Activated naive CD4-positive, alpha-beta T cell treated with anti-CD3 and anti-CD28 coated beads, Interleukin-2, amount 10 ng/mL, durations not matched to agents 7 days and 5 days (primary cell): ENCODE data around the gene MDM2.

Experiments
- CTCF ChIA-PET: fragments of 350-600 bp; sonication (Branson Sonifier 250); formaldehyde crosslinking; loops from one replicate; lab custom pipeline; 2021; ENCODE audit warnings: antibody characterized with exemption; lab: Charles Lee
- DNase-seq: peaks from one replicate; pipeline ENCODE4 v3.0.0-alpha.2; 2020
- H3K27ac Mint-ChIP-seq: one replicate; pipeline ENCODE4 v1.8.0; 2021; ENCODE audit warnings: mild to moderate bottlenecking, moderate library complexity, mixed read lengths
- H3K27me3 Mint-ChIP-seq: one replicate; pipeline ENCODE4 v1.8.0; 2021; ENCODE audit warnings: mild to moderate bottlenecking, mixed read lengths
- H3K36me3 Mint-ChIP-seq: one replicate; pipeline ENCODE4 v1.8.0; 2021; ENCODE audit warnings: mixed read lengths
- H3K4me1 Mint-ChIP-seq: one replicate; pipeline ENCODE4 v1.8.0; 2021; ENCODE audit warnings: mixed read lengths
- H3K4me3 Mint-ChIP-seq: one replicate; pipeline ENCODE4 v1.8.0; 2021; ENCODE audit warnings: mild to moderate bottlenecking, moderate library complexity, mixed read lengths
- H3K9me3 Mint-ChIP-seq: one replicate; pipeline ENCODE4 v1.8.0; 2021; ENCODE audit warnings: mixed read lengths

MDM2 gene

DNA sequence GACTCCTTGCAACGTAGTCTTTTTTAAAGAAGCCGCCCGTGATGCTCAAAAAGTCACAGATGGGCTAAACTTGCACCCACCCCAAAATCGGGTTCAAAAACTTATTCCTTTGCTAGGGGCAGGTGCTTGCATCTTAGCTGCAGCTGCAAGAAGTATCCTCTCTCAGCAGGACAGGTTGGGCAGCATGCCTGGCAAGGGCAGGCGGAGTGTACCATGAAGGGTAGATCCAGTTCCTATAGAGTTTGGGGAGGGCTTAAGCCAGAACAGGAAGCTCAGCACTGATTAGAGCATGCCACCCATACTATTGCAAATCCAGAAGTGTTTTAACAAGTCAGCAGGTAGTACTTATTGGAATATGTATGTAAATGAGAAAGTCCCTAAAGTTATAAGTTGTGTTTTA is 76.3 kb downstream of the MDM2 start:
- Mint-ChIP-seq H3K36me3 (no peaks in the 10 kb centered on the region), H3K27me3 (no peaks in the 10 kb centered on the region), H3K4me1 (no peaks in the 10 kb centered on the region), H3K4me3 (no peak overlapping the region), H3K27ac (no peak overlapping the region), H3K9me3 (peaks cover 2% of the 10 kb centered on the region)
- DNase-seq, result no peak
- CTCF ChIA-PET, result interaction anchor here (1.2 kb wide), 1 partner anchor 12 kb away, joined by 3 read pairs; no protein-coding TSS in a partner anchor

DNA sequence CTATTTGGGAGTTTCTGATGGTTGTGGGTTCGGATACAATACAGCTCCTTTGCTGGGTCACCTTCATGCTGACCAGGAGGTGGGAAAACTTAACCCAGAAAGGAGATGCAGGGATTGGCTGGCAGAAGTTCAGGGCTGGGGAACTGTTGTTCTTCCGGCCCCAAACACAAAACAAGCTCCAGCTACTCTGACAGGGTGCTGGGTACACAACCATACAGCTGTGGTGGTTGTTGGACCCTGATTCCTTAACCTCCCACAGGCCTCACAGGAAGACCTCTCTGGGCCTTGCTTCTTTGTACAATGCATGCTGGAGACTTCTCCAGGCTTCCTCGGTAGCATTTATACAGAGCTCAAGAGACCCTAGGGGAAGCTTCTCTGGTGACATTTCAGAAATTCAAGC is 77.4 kb downstream of the MDM2 start:
- DNase-seq, result no peak
- Mint-ChIP-seq H3K27ac (no peak overlapping the region), H3K9me3 (peaks cover 2% of the 10 kb centered on the region), H3K4me1 (peaks cover 6% of the 10 kb centered on the region), H3K36me3 (no peaks in the 10 kb centered on the region), H3K4me3 (no peak overlapping the region), H3K27me3 (no peaks in the 10 kb centered on the region)
- CTCF ChIA-PET, result no interaction called here

DNA sequence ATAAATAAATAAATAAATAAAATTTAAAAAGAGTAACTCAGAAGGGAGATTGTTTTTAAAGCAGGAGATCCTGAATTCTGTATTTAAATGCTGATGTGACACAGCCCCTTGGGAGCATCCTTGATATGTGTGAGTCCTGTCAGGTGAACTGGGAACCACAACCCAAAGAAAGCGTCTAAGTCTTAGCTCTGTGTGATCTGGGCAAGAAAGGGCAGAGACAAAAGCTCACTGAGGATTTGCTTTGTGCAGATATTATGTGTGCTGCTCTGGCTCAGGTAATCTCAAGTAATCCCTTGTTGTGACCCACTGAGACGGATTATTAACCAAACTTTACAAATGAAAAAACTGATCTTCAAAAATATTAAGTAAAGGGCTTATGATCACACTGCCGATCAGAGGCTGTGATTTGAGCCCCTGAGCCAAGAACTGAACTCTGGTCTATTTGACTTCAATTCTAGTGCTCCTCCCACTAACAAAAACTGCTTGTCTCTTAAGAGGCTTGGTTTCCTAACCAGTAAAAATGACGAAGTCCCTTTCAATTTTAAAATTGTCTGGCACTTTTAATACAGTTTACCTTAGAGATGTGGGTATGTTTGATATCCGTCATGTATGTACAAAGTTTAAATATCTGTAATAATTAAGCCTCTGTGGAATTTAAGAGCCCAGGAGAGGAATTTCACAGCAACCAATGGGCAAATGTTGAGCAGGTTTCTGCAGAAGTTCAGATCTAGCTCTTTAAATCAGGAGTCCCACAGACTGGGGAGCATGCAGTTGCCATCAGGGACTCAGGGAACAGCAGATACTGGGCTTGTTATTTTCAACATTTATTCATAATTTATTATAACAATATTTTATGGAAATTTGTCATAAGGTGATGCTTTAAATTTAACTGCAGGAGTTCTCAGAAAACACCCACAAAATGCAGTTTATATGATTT is 78.9 kb downstream of the MDM2 start:
- CTCF ChIA-PET, result interaction anchor here (0.9 kb wide), 1 partner anchor 10 kb away, joined by 3 read pairs; no protein-coding TSS in a partner anchor
- Mint-ChIP-seq H3K4me3 (no peak overlapping the region), H3K27ac (no peak overlapping the region), H3K36me3 (no peaks in the 10 kb centered on the region), H3K9me3 (peaks cover 2% of the 10 kb centered on the region), H3K4me1 (peaks cover 17% of the 10 kb centered on the region), H3K27me3 (no peaks in the 10 kb centered on the region)
- no peak for DNase-seq

DNA sequence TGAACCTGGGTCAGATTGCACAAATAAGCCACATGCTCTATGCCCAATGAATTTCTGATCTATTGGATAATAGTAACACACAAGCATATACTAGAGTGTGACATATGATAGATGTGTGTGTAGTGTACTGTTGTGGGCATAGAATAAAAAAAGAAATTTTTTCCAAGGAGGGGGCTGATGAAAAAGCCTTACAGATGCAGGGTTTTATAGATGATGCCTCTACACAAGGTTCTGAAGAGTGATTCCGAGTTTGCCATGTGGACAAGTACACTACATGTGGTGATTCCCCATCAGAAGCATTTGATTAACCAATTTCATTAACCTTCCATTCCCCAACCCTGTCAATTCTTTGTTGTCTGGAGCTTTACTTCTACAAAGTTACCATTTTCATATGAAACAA is 79.7 kb downstream of the MDM2 start:
- Mint-ChIP-seq H3K4me3 (no peak overlapping the region), H3K9me3 (no peaks in the 10 kb centered on the region)
- CTCF ChIA-PET, result no interaction called here

GRCh38 chr12:68888243-68888642 is 80.3 kb downstream of the MDM2 start:
- no peak for DNase-seq
- CTCF ChIA-PET, result no interaction called here
- H3K27ac Mint-ChIP-seq, result no peak overlapping the region

More for the DNA sequence above, 79.7 kb downstream of the MDM2 start:
- Mint-ChIP-seq H3K27me3 (no peaks in the 10 kb centered on the region), H3K36me3 (no peaks in the 10 kb centered on the region), H3K4me1 (peaks cover 21% of the 10 kb centered on the region), H3K27ac (no peak overlapping the region)
- no peak for DNase-seq

GRCh38 chr12:68890701-68891113 is 82.7 kb downstream of the MDM2 start:
- H3K27ac Mint-ChIP-seq, result no peak overlapping the region

More at GRCh38 chr12:68888243-68888642, 80.3 kb downstream of the MDM2 start:
- peaks cover 21% of the 10 kb centered on the region for H3K4me1 Mint-ChIP-seq
- H3K4me3 Mint-ChIP-seq, result no peak overlapping the region
- no peaks in the 10 kb centered on the region for H3K36me3 Mint-ChIP-seq
- H3K9me3 Mint-ChIP-seq, result no peaks in the 10 kb centered on the region
- H3K27me3 Mint-ChIP-seq, result no peaks in the 10 kb centered on the region

GRCh38 chr12:68891141-68891540 is 83.2 kb downstream of the MDM2 start:
- Mint-ChIP-seq H3K9me3 (no peaks in the 10 kb centered on the region), H3K27me3 (no peaks in the 10 kb centered on the region), H3K4me1 (peaks cover 21% of the 10 kb centered on the region), H3K36me3 (no peaks in the 10 kb centered on the region), H3K4me3 (no peak overlapping the region), H3K27ac (no peak overlapping the region)
- CTCF ChIA-PET, result no interaction called here
- no peak for DNase-seq

More at GRCh38 chr12:68890701-68891113, 82.7 kb downstream of the MDM2 start:
- CTCF ChIA-PET, result no interaction called here
- Mint-ChIP-seq H3K27me3 (no peaks in the 10 kb centered on the region), H3K9me3 (no peaks in the 10 kb centered on the region), H3K4me1 (peaks cover 21% of the 10 kb centered on the region), H3K36me3 (no peaks in the 10 kb centered on the region), H3K4me3 (no peak overlapping the region)
- DNase-seq, result no peak

- Mint-ChIP-seq H3K4me1 (peaks cover 21% of the 10 kb centered on the region), H3K27ac (no peak overlapping the region), H3K27me3 (no peaks in the 10 kb centered on the region), H3K9me3 (no peaks in the 10 kb centered on the region), H3K4me3 (no peak overlapping the region), H3K36me3 (no peaks in the 10 kb centered on the region)
- CTCF ChIA-PET, result interaction anchor here (1.5 kb wide), 1 partner anchor 172 kb away, joined by 3 read pairs; no protein-coding TSS in a partner anchor
- no peak for DNase-seq
Measured at GRCh38 chr12:68893201-68893600, 85.2 kb downstream of the MDM2 start.

DNA sequence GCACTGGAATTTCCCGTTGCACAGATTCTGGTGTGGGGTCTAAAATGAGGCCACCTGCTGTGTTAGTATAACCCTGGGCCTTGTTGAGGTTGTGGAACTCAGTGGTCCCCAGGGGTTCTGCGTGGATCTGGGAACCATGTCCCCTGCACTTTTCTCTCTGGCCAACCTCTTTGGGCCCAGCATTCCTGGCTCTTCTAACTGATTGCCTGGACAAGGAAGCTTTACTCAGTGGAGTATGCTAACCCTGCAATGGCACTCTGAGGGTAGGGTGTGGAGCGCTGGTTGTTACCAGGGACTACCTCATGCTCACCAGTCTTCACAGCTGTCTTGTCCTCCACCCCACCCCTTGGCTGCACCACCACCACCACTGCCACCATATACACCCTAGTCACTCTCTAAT is 85.8 kb downstream of the MDM2 start:
- no peak overlapping the region for H3K4me3 Mint-ChIP-seq
- H3K27ac Mint-ChIP-seq, result no peak overlapping the region
- H3K27me3 Mint-ChIP-seq, result no peaks in the 10 kb centered on the region
- DNase-seq, result no peak
- peaks cover 21% of the 10 kb centered on the region for H3K4me1 Mint-ChIP-seq
- CTCF ChIA-PET, result no interaction called here
- no peaks in the 10 kb centered on the region for H3K9me3 Mint-ChIP-seq
- no peaks in the 10 kb centered on the region for H3K36me3 Mint-ChIP-seq

DNA sequence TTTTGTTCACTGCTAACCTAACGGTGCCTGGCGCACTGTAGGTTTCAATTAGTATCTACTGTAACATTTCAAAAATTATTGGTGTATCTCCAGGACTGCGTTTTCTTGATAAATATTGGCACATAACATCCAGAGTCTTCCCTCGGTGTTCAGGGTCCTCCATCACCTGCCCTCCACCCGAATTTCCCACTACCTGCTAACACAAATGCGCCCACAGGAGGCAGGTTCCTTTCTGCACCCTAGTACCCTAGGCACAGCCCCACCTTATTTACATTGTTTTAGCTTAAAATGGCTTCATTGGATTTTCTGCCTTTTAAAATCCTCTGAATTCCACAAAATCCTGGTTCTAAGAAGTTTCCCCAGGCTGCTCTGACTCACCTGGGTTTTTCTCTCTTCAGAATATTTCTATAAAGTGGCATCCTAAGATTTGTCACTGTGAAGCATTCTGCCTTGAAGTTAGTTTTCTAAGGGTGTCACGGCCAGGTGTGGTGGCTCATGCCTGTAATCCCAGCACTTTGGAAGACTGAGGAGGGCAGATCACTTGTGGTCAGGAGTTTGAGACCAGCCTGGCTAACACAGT is 86.4 kb downstream of the MDM2 start:
- H3K4me1 Mint-ChIP-seq, result peaks cover 21% of the 10 kb centered on the region
- no peaks in the 10 kb centered on the region for H3K9me3 Mint-ChIP-seq
- no peaks in the 10 kb centered on the region for H3K36me3 Mint-ChIP-seq
- H3K27ac Mint-ChIP-seq, result no peak overlapping the region
- no peak for DNase-seq
- CTCF ChIA-PET, result interaction anchor here (1.1 kb wide), 1 partner anchor 177 kb away, joined by 3 read pairs; no protein-coding TSS in a partner anchor
- no peaks in the 10 kb centered on the region for H3K27me3 Mint-ChIP-seq
- no peak overlapping the region for H3K4me3 Mint-ChIP-seq

- no peaks in the 10 kb centered on the region for H3K9me3 Mint-ChIP-seq
- CTCF ChIA-PET, result no interaction called here
- no peaks in the 10 kb centered on the region for H3K36me3 Mint-ChIP-seq
- peaks cover 4% of the 10 kb centered on the region for H3K4me1 Mint-ChIP-seq
- no peak overlapping the region for H3K27ac Mint-ChIP-seq
- H3K4me3 Mint-ChIP-seq, result no peak overlapping the region
- no peak for DNase-seq
- H3K27me3 Mint-ChIP-seq, result no peaks in the 10 kb centered on the region
Measured at GRCh38 chr12:68896881-68897540, 89.0 kb downstream of the MDM2 start.

DNA sequence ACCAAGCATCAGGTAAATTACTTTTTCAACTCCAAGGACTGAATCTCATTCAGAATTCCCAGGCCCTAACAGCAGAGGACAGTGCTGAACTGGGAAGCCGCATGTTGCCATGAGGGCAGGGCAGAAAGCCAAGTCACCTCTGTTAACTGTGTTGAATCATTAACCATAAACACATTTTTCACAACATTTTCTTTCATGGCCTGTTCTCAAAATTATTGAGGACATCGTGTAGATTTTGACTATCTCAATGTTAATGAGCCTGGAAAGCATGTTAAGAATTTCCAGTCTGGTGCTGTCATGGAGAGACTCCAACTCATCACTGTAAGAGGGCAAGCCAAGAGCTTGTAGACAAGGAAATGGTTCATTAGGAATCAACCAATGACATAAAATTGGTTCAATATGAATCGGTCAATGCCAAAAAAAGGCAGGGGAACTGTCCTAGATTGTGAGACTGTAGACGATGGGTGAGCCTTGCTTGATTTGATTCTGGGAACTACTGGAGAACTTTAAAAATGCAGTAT is 91.3 kb downstream of the MDM2 start:
- no peaks in the 10 kb centered on the region for H3K9me3 Mint-ChIP-seq
- H3K4me1 Mint-ChIP-seq, result no peaks in the 10 kb centered on the region
- no peak overlapping the region for H3K4me3 Mint-ChIP-seq
- no peaks in the 10 kb centered on the region for H3K36me3 Mint-ChIP-seq
- no peak for DNase-seq
- H3K27ac Mint-ChIP-seq, result no peak overlapping the region
- CTCF ChIA-PET, result interaction anchor here (1.3 kb wide), 1 partner anchor 31 kb away, joined by 4 read pairs; no protein-coding TSS in a partner anchor
- H3K27me3 Mint-ChIP-seq, result no peaks in the 10 kb centered on the region

DNA sequence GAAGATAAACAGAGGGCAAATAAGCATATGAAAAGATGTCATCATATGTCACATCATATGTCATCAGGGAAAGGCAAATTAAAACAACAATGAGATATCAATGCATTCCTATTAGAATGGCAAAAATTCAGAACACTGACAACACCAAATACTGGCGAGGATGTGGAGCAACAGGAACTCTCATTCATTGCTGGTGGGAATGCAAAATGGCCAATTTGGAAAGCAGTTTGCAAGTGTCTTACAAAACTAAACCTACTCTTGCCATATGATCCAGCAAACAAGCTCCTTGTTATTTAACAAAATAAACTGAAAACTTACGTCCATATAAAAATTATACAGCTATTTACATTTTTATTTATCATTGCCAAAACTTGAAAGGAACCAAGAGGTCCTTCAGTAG is 92.3 kb downstream of the MDM2 start:
- Mint-ChIP-seq H3K27ac (no peak overlapping the region), H3K4me1 (no peaks in the 10 kb centered on the region), H3K36me3 (no peaks in the 10 kb centered on the region), H3K9me3 (no peaks in the 10 kb centered on the region), H3K4me3 (no peak overlapping the region), H3K27me3 (no peaks in the 10 kb centered on the region)
- CTCF ChIA-PET, result no interaction called here
- no peak for DNase-seq
